ENCODE results near the gene NHSL1.

- TF ChIP-seq EZH2 (IDR thresholded peaks at IDR 0.05; ENCODE audit: insufficient read depth, low read length) (no peak), CTCF (IDR thresholded peaks at IDR 0.05; ENCODE audit: insufficient read depth, low read depth, low read length) (no peak)
Observed at GRCh38 chr6:138397128-138398122, 101.9 kb downstream of the NHSL1 start.

All from astrocyte (in vitro differentiated cells and primary cell).